DMS114 treated with DMSO at 0.1 percent for 48 hours (cell line): Measurements from ENCODE around the gene MYLK2.
"Not testable (repeated sequence)": the region's sequence is repeated elsewhere in the genome, so short reads cannot be mapped to it uniquely, and the experiment has no call there.

Source experiments
- DNase-seq: peaks from one replicate; lab custom pipeline; 2025; ENCODE audit not compliant: unreplicated experiment; lab: John Stamatoyannopoulos, UW

The MYLK2 gene

GRCh38 chr20:31819083-31819784, at the start of gene MYLK2:
Gene MYLK2, plus strand, starts transcription at chr20:31819356. Its CDS starts 225 bp downstream, at chr20:31819581.
- DNase-seq = no peak

- no peak for DNase-seq
Observed at GRCh38 chr20:31769681-31770080, 49.5 kb upstream of the MYLK2 start.

- no peak for DNase-seq
Observed at GRCh38 chr20:31770243-31770642, 48.9 kb upstream of the MYLK2 start.

- no peak for DNase-seq
Observed at GRCh38 chr20:31774408-31774807, 44.7 kb upstream of the MYLK2 start.

- no peak for DNase-seq
Observed at GRCh38 chr20:31780839-31781238, 38.3 kb upstream of the MYLK2 start.

GRCh38 chr20:31781945-31782344, 37.2 kb upstream of the MYLK2 start:
- no peak for DNase-seq

- DNase-seq = no peak
Observed at GRCh38 chr20:31784354-31785044, 34.7 kb upstream of the MYLK2 start.

- DNase-seq = no peak
Observed at GRCh38 chr20:31785089-31785488, 34.1 kb upstream of the MYLK2 start.

GRCh38 chr20:31788578-31788977, 30.6 kb upstream of the MYLK2 start:
- no peak for DNase-seq

GRCh38 chr20:31790401-31790800, 28.8 kb upstream of the MYLK2 start:
- no peak for DNase-seq

- no peak for DNase-seq
Observed at GRCh38 chr20:31797364-31797763, 21.8 kb upstream of the MYLK2 start.

- DNase-seq = no peak
Observed at GRCh38 chr20:31801508-31801907, 17.6 kb upstream of the MYLK2 start.

- DNase-seq = no peak
Observed at GRCh38 chr20:31803552-31804291, 15.4 kb upstream of the MYLK2 start.

- DNase-seq = no peak
Observed at GRCh38 chr20:31806564-31807355, 12.4 kb upstream of the MYLK2 start.

- DNase-seq = no peak
Observed at GRCh38 chr20:31808481-31808880, 10.7 kb upstream of the MYLK2 start.

GRCh38 chr20:31809661-31810060, 9.5 kb upstream of the MYLK2 start:
- DNase-seq = no peak

- no peak for DNase-seq
Observed at GRCh38 chr20:31811198-31811597, 8.0 kb upstream of the MYLK2 start.

GRCh38 chr20:31811796-31812728, 7.1 kb upstream of the MYLK2 start:
- no peak for DNase-seq

- no peak for DNase-seq
Observed at GRCh38 chr20:31813611-31814010, 5.5 kb upstream of the MYLK2 start.

GRCh38 chr20:31814142-31814541, 5.0 kb upstream of the MYLK2 start:
- DNase-seq = not testable (repeated sequence)
